Testis (tissue), 3 donors: Measurements from ENCODE around the gene GPR17. TPM values are rescaled to one million over a fixed set of nuclear protein-coding genes. Genes with fewer than 3 reads are reported as not detected.

Experiments
- DNase-seq: peaks from one replicate; pipeline ENCODE4 v3.0.0-alpha.2; 2019
- H3K27ac ChIP-seq, 2 donors: fragments of 200-600 bp; sonication (generic); one replicate each; pipeline ENCODE4 v1.5.1; 2019
- H3K27me3 ChIP-seq: fragments of 200-600 bp; sonication (generic); one replicate; pipeline ENCODE4 v1.5.1; 2019
- H3K36me3 ChIP-seq: fragments of 200-600 bp; sonication (generic); one replicate; pipeline ENCODE4 v1.5.1; 2017; ENCODE audit warnings: low read depth; ENCODE audit errors: missing control alignments
- H3K4me1 ChIP-seq: fragments of 200-600 bp; sonication (generic); one replicate; pipeline ENCODE4 v1.5.1; 2019
- H3K4me3 ChIP-seq, 2 donors: fragments of 200-600 bp; sonication (generic); one replicate each; pipeline ENCODE4 v1.5.1; 2017 to 2019
- H3K9me3 ChIP-seq: fragments of 200-600 bp; sonication (generic); one replicate; pipeline ENCODE4 v1.5.1; 2017
- POLR2A ChIP-seq: fragments of 450-650 bp; IDR thresholded peaks from one replicate; pipeline ENCODE4 v1.6.1; 2017; ENCODE audit warnings: antibody characterized with exemption, mild to moderate bottlenecking, moderate library complexity
- WGBS, 2 donors: methylation state at CpG; one replicate each; pipeline ENCODE4 v1.1.5; 2018; 5-methylcytosine and 5-hydroxymethylcytosine counted together
- intact Hi-C: fragments of 100-400 bp; cut with DNase I; formaldehyde crosslinking; loops from one replicate; pipeline ENCODE4 v1.15.1; 2023; ENCODE audit warnings: low total_unique reads
- polyA plus RNA-seq: library from polyadenylated mRNA; stranded (reverse); fragments of 350-450 nt; fragmentation: Illumina TruSeq; extraction: RNeasy Lipid Tissue Mini Kit (QIAGEN cat#74804); gene quantifications from one replicate; pipeline ENCODE4 v1.2.3, GENCODE V29; 2014; ENCODE audit warnings: low read depth, low replicate concordance; ENCODE audit not compliant: insufficient read depth
- total RNA-seq, 2 donors: library from RNA; depleted of rRNA; stranded (reverse); fragments of >200 nt; gene quantifications; one replicate each; pipeline ENCODE4 v1.2.3, GENCODE V29; 2016
- TF ChIP-seq, protein P1 (sequence below), 3 experiments: fragments of 450-650 bp in 2 of 3; fragments of 200-600 bp in 1 of 3; sonication (generic) in 1 of 3; IDR thresholded peaks; one replicate each; pipeline ENCODE4 v1.5.1; 2016 to 2019; ENCODE audit warnings: antibody characterized with exemption in 3 of 3, mild to moderate bottlenecking in 2 of 3, moderate library complexity in 1 of 3

The GPR17 gene
- total and polyA plus RNA-seq, 3 donors from 2014 or later, result 0.25 to 0.29 TPM; not detected in 1

DNA sequence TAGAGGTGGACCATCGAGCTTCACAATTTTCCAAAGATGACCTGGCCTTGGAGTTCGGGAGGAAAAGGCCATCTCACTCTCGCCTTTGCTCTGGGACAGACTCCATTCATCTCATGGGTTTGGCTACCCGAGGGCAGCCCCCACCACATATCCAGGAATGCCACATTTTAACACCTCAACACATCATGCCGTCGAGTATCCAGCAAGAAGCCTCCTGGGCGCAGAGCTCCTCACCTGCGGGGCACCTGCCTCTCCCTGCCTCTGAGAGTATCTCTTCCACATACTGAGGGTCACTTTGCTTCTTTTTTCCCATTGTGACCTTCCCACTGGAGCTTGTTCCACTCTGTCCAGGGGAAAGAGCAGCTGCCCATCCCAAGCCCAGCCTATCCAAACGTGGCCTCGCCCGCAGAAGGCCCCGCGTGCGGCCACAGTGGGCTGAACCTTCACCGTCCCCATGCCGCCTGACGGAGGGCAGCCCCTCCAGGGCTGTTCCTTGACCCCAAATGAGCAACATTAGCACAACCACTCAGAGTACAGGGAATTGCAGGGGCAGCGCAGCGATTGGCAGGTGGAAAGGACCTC is 34.8 kb downstream of the GPR17 start:
- H3K4me1 ChIP-seq, result peaks cover 10% of the 10 kb centered on the region
- 68 to 71% methylated on average over 18 to 19 of the region's 19 CpGs for WGBS, 2 donors
- no peak for DNase-seq
- peak overlapping the region in 1 of 2 donors; percentile 3 for H3K4me3 ChIP-seq
- TF ChIP-seq POLR2A, result no peak
- TF ChIP-seq, protein P1, sequence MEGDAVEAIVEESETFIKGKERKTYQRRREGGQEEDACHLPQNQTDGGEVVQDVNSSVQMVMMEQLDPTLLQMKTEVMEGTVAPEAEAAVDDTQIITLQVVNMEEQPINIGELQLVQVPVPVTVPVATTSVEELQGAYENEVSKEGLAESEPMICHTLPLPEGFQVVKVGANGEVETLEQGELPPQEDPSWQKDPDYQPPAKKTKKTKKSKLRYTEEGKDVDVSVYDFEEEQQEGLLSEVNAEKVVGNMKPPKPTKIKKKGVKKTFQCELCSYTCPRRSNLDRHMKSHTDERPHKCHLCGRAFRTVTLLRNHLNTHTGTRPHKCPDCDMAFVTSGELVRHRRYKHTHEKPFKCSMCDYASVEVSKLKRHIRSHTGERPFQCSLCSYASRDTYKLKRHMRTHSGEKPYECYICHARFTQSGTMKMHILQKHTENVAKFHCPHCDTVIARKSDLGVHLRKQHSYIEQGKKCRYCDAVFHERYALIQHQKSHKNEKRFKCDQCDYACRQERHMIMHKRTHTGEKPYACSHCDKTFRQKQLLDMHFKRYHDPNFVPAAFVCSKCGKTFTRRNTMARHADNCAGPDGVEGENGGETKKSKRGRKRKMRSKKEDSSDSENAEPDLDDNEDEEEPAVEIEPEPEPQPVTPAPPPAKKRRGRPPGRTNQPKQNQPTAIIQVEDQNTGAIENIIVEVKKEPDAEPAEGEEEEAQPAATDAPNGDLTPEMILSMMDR (IDR thresholded peaks at IDR 0.05), result no peak
- H3K27me3 ChIP-seq, result no peaks in the 10 kb centered on the region
- intact Hi-C loops, result no loop called here
- no peaks in the 10 kb centered on the region for H3K36me3 ChIP-seq
- no peaks in the 10 kb centered on the region for H3K9me3 ChIP-seq
- no peak overlapping the region for H3K27ac ChIP-seq

GRCh38 chr2:127681288-127681804 is 35.4 kb downstream of the GPR17 start:
- Histone ChIP-seq H3K4me1 (peaks cover 10% of the 10 kb centered on the region), H3K9me3 (no peaks in the 10 kb centered on the region), H3K27me3 (no peaks in the 10 kb centered on the region), H3K27ac (peak overlapping the region in 1 of 2 donors; percentile 10), H3K4me3 (peak overlapping the region; percentile 3 to 22), H3K36me3 (no peaks in the 10 kb centered on the region)
- WGBS, 2 donors, result 12 to 14% methylated on average over 7 to 25 of the region's 25 CpGs
- intact Hi-C loops, result no loop called here
- no peak for DNase-seq
- TF ChIP-seq, protein P1 (IDR thresholded peaks at IDR 0.05), result no peak
- TF ChIP-seq POLR2A, result no peak

DNA sequence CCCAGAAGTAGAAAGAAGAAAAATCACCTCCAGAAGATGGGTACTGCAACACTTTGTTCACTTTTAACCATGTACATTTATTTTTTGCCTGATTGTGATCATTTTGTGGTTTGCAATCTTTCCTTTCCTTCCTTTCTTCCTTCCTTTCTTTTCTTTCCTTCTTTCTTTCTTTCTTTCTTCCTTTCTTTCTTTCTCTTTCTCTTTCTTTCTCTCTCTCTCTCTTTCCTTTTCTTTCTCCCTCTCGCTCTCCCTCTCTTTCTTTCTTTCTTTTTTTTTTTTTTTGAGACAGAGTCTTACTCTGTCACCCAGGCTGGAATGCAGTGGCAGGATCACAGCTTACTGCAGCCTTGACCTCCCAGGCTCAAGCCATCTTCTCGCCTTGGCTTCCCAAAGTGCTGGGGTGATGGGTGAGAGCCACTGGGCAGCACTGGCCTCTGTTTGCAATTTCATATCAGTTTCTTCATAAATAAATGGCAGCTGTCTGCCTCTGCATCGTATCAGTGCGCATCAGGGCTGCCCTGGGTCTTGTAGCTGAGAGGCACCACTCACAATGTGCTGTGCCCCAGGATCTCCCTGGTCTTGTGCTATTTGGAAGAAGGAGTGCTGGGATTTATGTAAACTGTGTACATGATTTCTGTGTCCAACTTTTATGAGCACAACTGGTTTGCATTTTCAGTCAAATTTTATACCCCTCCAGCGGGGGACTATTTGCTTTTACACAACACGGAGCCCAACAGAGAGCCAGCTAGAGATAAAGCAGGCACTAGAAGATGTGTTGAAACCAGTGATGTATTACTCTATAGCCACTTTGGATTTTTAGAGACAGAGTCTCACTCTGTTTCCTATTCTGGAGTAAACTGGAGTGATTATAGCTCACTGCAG is 36.3 kb downstream of the GPR17 start:
- Histone ChIP-seq H3K4me1 (peaks cover 10% of the 10 kb centered on the region), H3K4me3 (no peak overlapping the region), H3K27ac (no peak overlapping the region), H3K9me3 (no peaks in the 10 kb centered on the region), H3K36me3 (no peaks in the 10 kb centered on the region), H3K27me3 (no peaks in the 10 kb centered on the region)
- WGBS, 2 donors, result 63 to 86% methylated on average over 6 of the region's 6 CpGs
- DNase-seq, result no peak
- intact Hi-C loops, result no loop called here
- TF ChIP-seq, protein P1 (IDR thresholded peaks at IDR 0.05), result no peak
- TF ChIP-seq POLR2A, result no peak

GRCh38 chr2:127683056-127683455 is 37.1 kb downstream of the GPR17 start:
- Histone ChIP-seq H3K27ac (no peak overlapping the region), H3K27me3 (no peaks in the 10 kb centered on the region), H3K4me3 (no peak overlapping the region), H3K4me1 (peaks cover 10% of the 10 kb centered on the region), H3K9me3 (no peaks in the 10 kb centered on the region), H3K36me3 (no peaks in the 10 kb centered on the region)
- DNase-seq, result no peak
- no peak for TF ChIP-seq POLR2A
- TF ChIP-seq, protein P1 (IDR thresholded peaks at IDR 0.05), result no peak
- intact Hi-C loops, result no loop called here
